IMR-90 (cell line): ENCODE measurements around the gene ALKBH2. TPM values are rescaled to one million over a fixed set of nuclear protein-coding genes. Genes with fewer than 3 reads are reported as not detected.

Experiments used
- ATAC-seq: fragments of 200-7000 bp; cut with Tn5 transposase; 2 replicates; pipeline ENCODE4 v1.9.1; 2020; ENCODE audit warnings: low read depth, mild to moderate bottlenecking, moderate library complexity
- BruUV-seq: library from RNA; stranded (reverse); fragments of 400-500 nt; replicated peaks from 2 replicates; lab custom pipeline; 2021; lab: Mats Ljungman, UMichigan
- CTCF ChIA-PET: fragments of 300-600 bp; formaldehyde crosslinking; extraction: SDS; loops from one replicate; lab custom pipeline; 2021; ENCODE audit warnings: antibody characterized with exemption; lab: Yijun Ruan, JAX
- POLR2A ChIA-PET: fragments of 300-600 bp; sonication (Branson Sonifier 250); formaldehyde crosslinking; loops from one replicate; lab custom pipeline; 2022; ENCODE audit warnings: antibody characterized with exemption; ENCODE audit not compliant: unreplicated experiment; lab: Charles Lee
- DNase-seq: peaks from one replicate; pipeline ENCODE4 v3.0.0; 2013
- H2AFZ ChIP-seq: replicated peaks from 2 replicates; pipeline ENCODE3; 2013; ENCODE audit warnings: low read length, mild to moderate bottlenecking; ENCODE audit not compliant: poor library complexity
- H2AK5ac ChIP-seq: 2 replicates; pipeline ENCODE4 v1.6.1; 2013; ENCODE audit warnings: low read depth, low read length, inconsistent platforms
- H2AK9ac ChIP-seq: replicated peaks from 2 replicates; pipeline ENCODE3; 2013; ENCODE audit warnings: mild to moderate bottlenecking, low read depth, low read length, moderate library complexity; ENCODE audit not compliant: poor library complexity
- H2BK120ac ChIP-seq: 2 replicates; pipeline ENCODE4 v1.6.1; 2013; ENCODE audit warnings: low read depth, low read length, inconsistent platforms
- H2BK15ac ChIP-seq: 3 replicates; pipeline ENCODE4 v1.6.1; 2013; ENCODE audit warnings: low read depth, low read length, inconsistent platforms
- H2BK20ac ChIP-seq: 2 replicates; pipeline ENCODE4 v1.6.1; 2013; ENCODE audit warnings: low read depth, mild to moderate bottlenecking, inconsistent platforms, low read length, moderate library complexity
- H2BK5ac ChIP-seq: 2 replicates; pipeline ENCODE4 v1.6.1; 2013; ENCODE audit warnings: mild to moderate bottlenecking, low read depth, low read length, inconsistent platforms; ENCODE audit not compliant: poor library complexity, severe bottlenecking
- H3K14ac ChIP-seq: replicated peaks from 2 replicates; pipeline ENCODE4 v1.6.1; 2013; ENCODE audit warnings: low read depth, low read length, inconsistent platforms
- H3K18ac ChIP-seq: 2 replicates; pipeline ENCODE4 v1.6.1; 2013; ENCODE audit warnings: low read depth, low read length, control low read depth
- H3K23ac ChIP-seq: 2 replicates; pipeline ENCODE4 v1.6.1; 2013; ENCODE audit warnings: low read depth, low read length, inconsistent platforms
- H3K27ac ChIP-seq: 2 replicates; pipeline ENCODE4 v1.5.1; 2013; ENCODE audit warnings: mild to moderate bottlenecking, control low read depth, low read length; ENCODE audit not compliant: insufficient read depth
- H3K27me3 ChIP-seq: 2 replicates; pipeline ENCODE4 v1.6.1; 2013; ENCODE audit warnings: low read length; ENCODE audit not compliant: control insufficient read depth, insufficient read depth
- H3K36me3 ChIP-seq: 2 replicates; pipeline ENCODE4 v1.6.1; 2013; ENCODE audit warnings: low read length, mixed read lengths; ENCODE audit not compliant: control insufficient read depth, insufficient read depth
- H3K4ac ChIP-seq: 2 replicates; pipeline ENCODE4 v1.6.1; 2013; ENCODE audit warnings: low read depth, low read length, inconsistent platforms
- H3K4me1 ChIP-seq: 2 replicates; pipeline ENCODE4 v1.6.1; 2013; ENCODE audit warnings: low read length, mixed read lengths; ENCODE audit not compliant: control insufficient read depth, insufficient read depth
- H3K4me2 ChIP-seq: 2 replicates; pipeline ENCODE4 v1.6.1; 2013; ENCODE audit warnings: low read depth, mild to moderate bottlenecking, control low read depth, low read length, moderate library complexity
- H3K4me3 ChIP-seq: 2 replicates; pipeline ENCODE4 v1.5.1; 2013; ENCODE audit warnings: low read depth, mild to moderate bottlenecking, control low read depth, low read length, moderate library complexity; ENCODE audit not compliant: insufficient read depth
- H3K56ac ChIP-seq: 2 replicates; pipeline ENCODE4 v1.6.1; 2013; ENCODE audit warnings: low read length, inconsistent platforms; ENCODE audit not compliant: insufficient read depth; ENCODE audit errors: extremely low read depth
- H3K79me1 ChIP-seq, 2 experiments: 2 replicates each; pipeline ENCODE4 v1.6.1; 2013; ENCODE audit warnings: low read length in 2 of 2, inconsistent platforms in 1 of 2, low read depth in 1 of 2
- H3K9ac ChIP-seq: 2 replicates; pipeline ENCODE4 v1.6.1; 2013; ENCODE audit warnings: low read depth, low read length, control low read depth
- H3K9me1 ChIP-seq: 2 replicates; pipeline ENCODE4 v1.6.1; 2013; ENCODE audit warnings: low read length, inconsistent platforms; ENCODE audit not compliant: insufficient read depth
- H3K9me3 ChIP-seq: 2 replicates; pipeline ENCODE4 v1.6.1; 2013; ENCODE audit warnings: low read length; ENCODE audit not compliant: control insufficient read depth, insufficient read depth
- H4K20me1 ChIP-seq: 2 replicates; pipeline ENCODE4 v1.6.1; 2013; ENCODE audit warnings: low read length, inconsistent platforms; ENCODE audit not compliant: insufficient read depth
- H4K5ac ChIP-seq: 2 replicates; pipeline ENCODE4 v1.6.1; 2013; ENCODE audit warnings: mild to moderate bottlenecking, low read depth, low read length, control low read depth
- H4K8ac ChIP-seq, 2 experiments: 2 replicates each; pipeline ENCODE4 v1.6.1; 2013; ENCODE audit warnings: low read depth in 2 of 2, low read length in 2 of 2, control low read depth in 1 of 2, inconsistent platforms in 1 of 2
- H4K91ac ChIP-seq: 2 replicates; pipeline ENCODE4 v1.6.1; 2013; ENCODE audit warnings: low read depth, low read length, inconsistent platforms; ENCODE audit not compliant: insufficient read depth
- BHLHE40 ChIP-seq: fragments of 150-350 bp; IDR thresholded peaks from 2 replicates; pipeline ENCODE4 v1.6.1; 2016; ENCODE audit warnings: mild to moderate bottlenecking, low read depth, low read length
- CHD1 ChIP-seq: IDR thresholded peaks from 2 replicates; pipeline ENCODE4 v1.6.1; 2012; ENCODE audit warnings: low read depth, low read length, improper control_type of control experiment
- CTCF ChIP-seq: conservative IDR thresholded peaks from 2 replicates; pipeline ENCODE4 v1.5.1; 2012; ENCODE audit warnings: mild to moderate bottlenecking, low read depth, low read length, improper control_type of control experiment
- ELK1 ChIP-seq: fragments of 150-350 bp; IDR thresholded peaks from 2 replicates; pipeline ENCODE4 v1.6.1; 2016; ENCODE audit warnings: low read depth, mild to moderate bottlenecking, low read length, moderate library complexity, borderline replicate concordance
- MAFK ChIP-seq: IDR thresholded peaks from 2 replicates; pipeline ENCODE4 v1.6.1; 2012; ENCODE audit warnings: low read depth, low read length, improper control_type of control experiment
- MAZ ChIP-seq: IDR thresholded peaks from 2 replicates; pipeline ENCODE4 v1.6.1; 2012; ENCODE audit warnings: low read depth, mild to moderate bottlenecking, low read length, improper control_type of control experiment, moderate library complexity, borderline replicate concordance
- MXI1 ChIP-seq: IDR thresholded peaks from 2 replicates; pipeline ENCODE4 v1.6.1; 2012; ENCODE audit warnings: low read depth, mild to moderate bottlenecking, low read length, moderate library complexity, borderline replicate concordance
- POLR2A ChIP-seq: IDR thresholded peaks from 2 replicates; pipeline ENCODE4 v1.6.1; 2012; ENCODE audit warnings: mild to moderate bottlenecking, low read depth, low read length
- RCOR1 ChIP-seq: IDR thresholded peaks from 2 replicates; pipeline ENCODE4 v1.6.1; 2012; ENCODE audit warnings: mild to moderate bottlenecking, low read length, improper control_type of control experiment; ENCODE audit not compliant: insufficient replicate concordance
- RFX5 ChIP-seq: IDR thresholded peaks from 2 replicates; pipeline ENCODE4 v1.8.0; 2012; ENCODE audit warnings: low read depth, mild to moderate bottlenecking, low read length, moderate library complexity
- USF2 ChIP-seq: fragments of 150-350 bp; IDR thresholded peaks from 2 replicates; pipeline ENCODE4 v1.6.1; 2017; ENCODE audit warnings: mild to moderate bottlenecking, antibody characterized with exemption, low read length, low read depth
- whole genome bisulfite sequencing, 2 experiments: methylation state at CpG; one replicate each; pipeline versions ENCODE4 v1.1.5 to v1.1.7; 2013; ENCODE audit warnings: missing lambda C conversion rate in 2 of 2; ENCODE audit not compliant: insufficient read length in 1 of 2; ENCODE audit errors: extremely low coverage in 2 of 2; 5-methylcytosine and 5-hydroxymethylcytosine counted together
- dilution Hi-C: fragments of 300-500 bp; cut with HindIII; formaldehyde crosslinking; loops from one replicate; pipeline ENCODE4 v1.14.3; 2018; ENCODE audit warnings: low sequenced_read_pairs; ENCODE audit not compliant: unreplicated experiment
- in situ Hi-C: fragments of 300-500 bp; cut with MboI; formaldehyde crosslinking; loops from 3 replicates; pipeline ENCODE4 v1.14.3; 2019; ENCODE audit warnings: low sequenced_read_pairs, inconsistent platforms, mixed read lengths
- intact Hi-C: fragments of 100-400 bp; cut with micrococcal nuclease; formaldehyde crosslinking; loops from 2 replicates; pipeline ENCODE4 v1.10.0; 2022
- polyA plus RNA-seq, 3 experiments: library from polyadenylated mRNA; depleted of rRNA; stranded (reverse); fragments of >200 nt; gene quantifications; 2 replicates each; pipeline ENCODE4 v1.2.3, GENCODE V29; 2012; ENCODE audit warnings: low replicate concordance in 1 of 3
- total RNA-seq: library from RNA; depleted of rRNA; stranded (reverse); fragments of >200 nt; gene quantifications from 2 replicates; pipeline ENCODE4 v1.2.3, GENCODE V29; 2012

ALKBH2 gene
- total and polyA plus RNA-seq, 2 of the 4 experiments (the other 2 are of a cell fraction), result 14.9 to 17.8 TPM

GRCh38 chr12:109121346-109121880 lies 28.1 kb upstream of the ALKBH2 start (continued):
- TF ChIP-seq ELK1 (no peak), RCOR1 (no peak)

- CTCF ChIA-PET, result interaction anchor here (0.9 to 1.5 kb wide), 3 partner anchors 9 to 273 kb away, joined by 3 to 4 read pairs (median 3); no protein-coding TSS in a partner anchor
- Histone ChIP-seq H3K4ac (no peak overlapping the region), H4K91ac (no peak overlapping the region), H2BK15ac (no peak overlapping the region), H3K4me1 (no peaks in the 10 kb centered on the region), H3K27ac (no peak overlapping the region), H4K5ac (no peak overlapping the region), H2AK9ac (no peak overlapping the region), H2AFZ (no peak overlapping the region), H3K27me3 (no peaks in the 10 kb centered on the region), H3K9me3 (no peaks in the 10 kb centered on the region), H2BK5ac (no peak overlapping the region), H2BK120ac (no peak overlapping the region), H2BK20ac (no peak overlapping the region), H2AK5ac (no peak overlapping the region), H3K9ac (no peak overlapping the region), H3K36me3 (no peaks in the 10 kb centered on the region), H3K23ac (no peak overlapping the region), H3K79me1 (no peaks in the 10 kb centered on the region), H3K14ac (no peak overlapping the region), H4K8ac (no peak overlapping the region), H3K18ac (no peak overlapping the region), H3K4me2 (no peak overlapping the region), H3K9me1 (no peaks in the 10 kb centered on the region), H3K56ac (no peak overlapping the region), H3K4me3 (no peak overlapping the region), H4K20me1 (no peaks in the 10 kb centered on the region)
- dilution Hi-C loops, result no loop called here
- DNase-seq (no peak), ATAC-seq (no peak)
- intact Hi-C loops, result no loop called here
- in situ Hi-C loops, result no loop called here
- no TSS peak for BruUV-seq
- no CpG with 5 or more reads among the region's 4 CpGs for WGBS, 2 experiments
- POLR2A ChIA-PET, result no interaction called here
- no peak for TF ChIP-seq RCOR1
- no peak for TF ChIP-seq USF2
- no peak for TF ChIP-seq POLR2A
- no peak for TF ChIP-seq MXI1
- TF ChIP-seq ELK1, result no peak
- no peak for TF ChIP-seq MAFK
- TF ChIP-seq MAZ, result no peak
- TF ChIP-seq CHD1, result no peak
- no peak for TF ChIP-seq BHLHE40
- TF ChIP-seq CTCF, result no peak
- TF ChIP-seq RFX5, result no peak
These were observed 27.3 kb upstream of the ALKBH2 start for GRCh38 chr12:109120557-109120956.
